ENCODE measurements around the gene NSG1.

Gene NSG1

GRCh38 chr4:4376074-4376473 lies 10.8 kb upstream of the NSG1 start:
- no peak for TF ChIP-seq CTCF (conservative IDR thresholded peaks at IDR 0.05; ENCODE audit: low read depth, low read length)
- H3K4me3 ChIP-seq (ENCODE audit: low read depth, low read length) = no peak overlapping the region
- no peak for DNase-seq (ENCODE audit: low read depth)

- no peak overlapping the region for H3K4me3 ChIP-seq (ENCODE audit: low read depth, low read length)
- no peak for TF ChIP-seq CTCF (conservative IDR thresholded peaks at IDR 0.05; ENCODE audit: low read depth, low read length)
- no peak for DNase-seq (ENCODE audit: low read depth)
These were observed 9.7 kb upstream of the NSG1 start for GRCh38 chr4:4377191-4377590.

GRCh38 chr4:4377732-4378460 lies 9.0 kb upstream of the NSG1 start:
- no peak for DNase-seq (ENCODE audit: low read depth)
- TF ChIP-seq CTCF (conservative IDR thresholded peaks at IDR 0.05; ENCODE audit: low read depth, low read length) = no peak
- no peak overlapping the region for H3K4me3 ChIP-seq (ENCODE audit: low read depth, low read length)

- no peak for TF ChIP-seq CTCF (conservative IDR thresholded peaks at IDR 0.05; ENCODE audit: low read depth, low read length)
These were observed 7.3 kb upstream of the NSG1 start for GRCh38 chr4:4379540-4380087.

GRCh38 chr4:4383085-4383484 lies 3.8 kb upstream of the NSG1 start:
- H3K4me3 ChIP-seq (ENCODE audit: low read depth, low read length) = no peak overlapping the region
- DNase-seq (ENCODE audit: low read depth) = no peak
- TF ChIP-seq CTCF (conservative IDR thresholded peaks at IDR 0.05; ENCODE audit: low read depth, low read length) = no peak

More at GRCh38 chr4:4379540-4380087, 7.3 kb upstream of the NSG1 start:
- no peak for DNase-seq (ENCODE audit: low read depth)
- H3K4me3 ChIP-seq (ENCODE audit: low read depth, low read length) = no peak overlapping the region

GRCh38 chr4:4384837-4385236 lies 2.1 kb upstream of the NSG1 start:
- peak; percentile 46 for TF ChIP-seq CTCF (conservative IDR thresholded peaks at IDR 0.05; ENCODE audit: low read depth, low read length)
- H3K4me3 ChIP-seq (ENCODE audit: low read depth, low read length) = no peak overlapping the region
- DNase-seq (ENCODE audit: low read depth) = peak; percentile 32

Measured in choroid plexus epithelial cell (primary cell).